ENCODE data around the gene PAFAH2. TPM values are rescaled to one million over a fixed set of nuclear protein-coding genes. Genes with fewer than 3 reads are reported as not detected.
"Not testable (repeated sequence)": the region's sequence is repeated elsewhere in the genome, so short reads cannot be mapped to it uniquely, and the experiment has no call there.

Gene PAFAH2
- total RNA-seq, 2 experiments from 2014 or later = 8.2 to 10.0 TPM

DNA sequence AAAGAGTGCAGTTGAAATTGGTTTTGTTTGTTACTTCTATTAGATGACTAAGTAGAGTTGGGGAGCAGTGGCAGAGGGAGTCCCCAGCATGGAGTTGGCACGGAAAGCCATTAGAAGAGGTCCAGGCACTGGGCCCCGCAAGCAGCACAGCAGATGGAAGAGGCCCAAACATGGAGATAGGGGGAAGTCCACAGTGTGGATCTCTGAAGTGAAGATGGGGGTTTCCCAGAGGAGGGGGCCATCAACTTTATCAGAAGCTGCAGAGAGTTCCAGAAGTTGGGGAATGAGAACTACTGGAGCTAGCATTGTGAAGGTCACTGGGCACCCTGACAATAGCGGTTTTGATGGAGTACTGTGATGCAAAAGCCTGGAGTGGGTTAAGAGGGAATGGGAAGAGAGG is 30.6 kb downstream of the PAFAH2 start:
- POLR2A ChIA-PET = no interaction called here
- CTCF ChIA-PET = interaction anchor here (1.0 to 1.2 kb wide), 3 partner anchors 30 to 83 kb away, joined by 3 to 4 read pairs (median 3); partner anchors contain the start of gene PAFAH2

DNA sequence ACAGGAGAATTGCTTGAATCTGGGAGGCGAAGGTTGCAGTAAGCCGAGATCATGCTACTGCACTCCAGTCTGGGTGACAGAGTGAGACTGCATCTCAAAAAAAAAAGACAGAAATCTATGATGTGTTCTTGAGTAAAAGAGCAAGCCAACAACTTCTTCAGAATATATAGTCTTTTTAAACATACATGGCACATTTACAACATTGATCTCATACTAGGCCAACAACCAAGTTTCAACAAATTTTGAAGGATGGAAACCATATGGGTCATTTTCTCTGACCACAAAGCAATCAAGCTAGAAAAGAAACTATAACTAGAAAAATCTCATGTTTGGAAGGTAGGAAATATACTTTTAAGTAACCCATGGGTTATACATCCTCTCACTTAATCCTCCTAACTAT is 38.3 kb downstream of the PAFAH2 start:
- ChIA-PET POLR2A (no interaction called here), CTCF (interaction anchor here (0.7 kb wide), 1 partner anchor 46 kb away, joined by 3 read pairs; no protein-coding TSS in a partner anchor)

GRCh38 chr1:25958465-25958864 is 39.4 kb downstream of the PAFAH2 start:
- POLR2A ChIA-PET = interaction anchor here (0.7 kb wide), 1 partner anchor 388 kb away, joined by 10 read pairs; no protein-coding TSS in a partner anchor

GRCh38 chr1:25955553-25955952 is 42.3 kb downstream of the PAFAH2 start:
- ChIA-PET POLR2A (interaction anchor here (0.9 kb wide), 1 partner anchor 13 kb away, joined by 3 read pairs; no protein-coding TSS in a partner anchor), CTCF (no interaction called here)

More at GRCh38 chr1:25958465-25958864, 39.4 kb downstream of the PAFAH2 start:
- CTCF ChIA-PET = interaction anchor here (0.7 to 1.3 kb wide), 2 partner anchors 11 to 62 kb away, joined by 3 read pairs; no protein-coding TSS in a partner anchor

GRCh38 chr1:25954282-25954938 is 43.5 kb downstream of the PAFAH2 start:
- POLR2A ChIA-PET = no interaction called here
- CTCF ChIA-PET = no interaction called here

DNA sequence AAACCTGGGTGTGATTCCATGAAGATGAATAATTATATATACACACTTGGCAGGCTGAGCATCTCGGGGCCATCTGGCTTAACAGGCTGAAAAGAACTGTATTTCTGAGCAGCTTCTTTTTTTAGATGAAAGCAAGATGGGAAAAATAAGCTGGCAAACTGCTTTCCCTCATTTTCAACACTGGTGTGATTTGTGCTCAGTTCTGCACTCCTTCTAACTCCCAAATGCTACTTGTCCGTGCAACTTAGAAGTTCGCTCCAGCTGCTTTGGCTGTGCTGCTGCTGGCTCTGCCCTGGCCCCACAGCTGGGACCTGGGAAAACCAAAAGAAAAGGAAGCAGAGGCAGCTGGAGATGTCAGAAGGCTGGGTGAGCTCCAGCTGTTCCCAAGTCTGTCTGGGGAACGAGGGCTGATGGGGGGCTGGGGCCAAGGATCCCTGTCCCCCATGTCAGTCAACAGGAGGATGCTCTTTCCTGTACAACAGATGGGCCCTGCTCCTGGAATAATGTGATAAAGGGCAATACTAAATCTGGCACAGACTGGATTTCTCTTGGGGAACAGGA is 44.9 kb downstream of the PAFAH2 start:
- ChIA-PET CTCF (no interaction called here), POLR2A (no interaction called here)

DNA sequence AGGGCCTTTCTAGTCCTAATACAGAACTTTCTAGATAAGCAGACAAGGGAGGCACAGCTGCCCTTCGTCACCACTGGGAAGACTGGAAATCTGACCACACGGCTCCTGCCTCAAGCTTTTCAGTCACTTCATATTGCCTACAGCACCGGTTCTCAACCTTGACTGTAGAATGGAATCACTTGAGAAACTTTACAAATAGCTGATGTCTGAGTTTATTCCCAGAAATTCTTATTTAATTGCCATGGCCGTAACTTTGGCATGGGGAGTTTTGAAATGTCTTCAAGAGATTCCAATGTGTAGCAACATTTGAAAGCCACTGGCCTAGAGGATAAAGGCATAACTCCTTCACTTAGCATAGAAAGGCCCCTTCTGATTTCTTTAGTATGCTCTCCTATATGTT is 49.2 kb downstream of the PAFAH2 start:
- POLR2A ChIA-PET = no interaction called here
- CTCF ChIA-PET = no interaction called here

- ChIA-PET CTCF (no interaction called here), POLR2A (no interaction called here)
Measured at GRCh38 chr1:25947027-25947426, 50.8 kb downstream of the PAFAH2 start.

GRCh38 chr1:25945761-25946160 is 52.1 kb downstream of the PAFAH2 start:
- ChIA-PET CTCF (no interaction called here), POLR2A (no interaction called here)

GRCh38 chr1:25944986-25945385 is 52.9 kb downstream of the PAFAH2 start:
- ChIA-PET CTCF (no interaction called here), POLR2A (no interaction called here)

- POLR2A ChIA-PET, CTCF ChIA-PET: not testable (repeated sequence)
Measured at GRCh38 chr1:25943511-25943910, 54.4 kb downstream of the PAFAH2 start.

DNA sequence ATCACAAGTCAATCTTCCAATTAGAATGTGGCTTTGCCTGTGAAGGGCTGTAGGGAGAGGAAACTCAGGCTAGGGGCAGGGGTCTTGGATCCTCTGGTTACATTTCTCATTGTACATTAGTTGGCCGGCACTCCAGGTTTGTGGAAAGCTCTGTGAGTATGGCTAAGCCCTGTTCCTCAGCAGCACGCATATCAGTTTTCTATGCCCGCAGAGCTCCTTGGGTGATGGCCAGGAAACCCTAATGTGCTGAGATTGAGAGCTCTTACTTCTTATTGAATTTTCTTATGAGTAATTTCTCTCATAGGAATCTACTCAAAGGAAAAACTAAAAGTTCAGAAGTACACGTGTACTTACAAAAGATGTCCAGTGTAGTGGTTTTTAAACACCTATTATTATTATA is 60.9 kb downstream of the PAFAH2 start:
- POLR2A ChIA-PET = no interaction called here

GRCh38 chr1:25933479-25934365 is 64.1 kb downstream of the PAFAH2 start:
- POLR2A ChIA-PET = no interaction called here

More for the DNA sequence above, 60.9 kb downstream of the PAFAH2 start:
- CTCF ChIA-PET = no interaction called here

DNA sequence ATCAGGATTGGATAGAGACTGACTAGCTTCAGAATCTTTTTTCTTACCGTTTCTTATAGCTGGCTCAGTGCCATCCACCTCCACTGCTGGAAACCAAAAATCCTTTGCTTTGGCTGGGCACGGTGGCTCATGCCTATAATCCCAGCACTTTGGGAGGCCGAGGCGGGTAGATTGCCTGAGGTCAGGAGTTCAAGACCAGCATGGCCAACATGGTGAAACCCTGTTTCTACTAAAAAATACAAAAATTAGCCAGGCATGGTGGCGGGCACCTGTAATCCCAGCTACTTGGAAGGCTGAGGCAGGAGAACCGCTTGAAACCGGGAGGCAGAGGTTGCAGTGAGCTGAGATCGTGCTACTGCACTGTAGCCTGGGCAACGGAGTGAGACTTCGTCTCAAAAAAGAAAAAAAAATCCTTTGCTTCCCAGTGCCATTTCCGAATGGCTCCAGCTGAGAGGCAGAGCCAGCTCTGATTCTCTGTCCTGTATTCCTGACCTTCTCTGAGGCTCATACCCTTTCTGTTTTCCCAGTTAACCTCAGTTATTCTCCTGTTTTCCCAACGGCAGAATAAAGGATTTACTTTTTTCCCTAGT is 65.0 kb downstream of the PAFAH2 start:
- POLR2A ChIA-PET, CTCF ChIA-PET: not testable (repeated sequence)

More at GRCh38 chr1:25933479-25934365, 64.1 kb downstream of the PAFAH2 start:
- CTCF ChIA-PET = interaction anchor here (0.9 kb wide), 1 partner anchor 11 kb away, joined by 3 read pairs; no protein-coding TSS in a partner anchor

GRCh38 chr1:25932321-25932720 is 65.5 kb downstream of the PAFAH2 start:
- ChIA-PET CTCF (no interaction called here), POLR2A (no interaction called here)

DNA sequence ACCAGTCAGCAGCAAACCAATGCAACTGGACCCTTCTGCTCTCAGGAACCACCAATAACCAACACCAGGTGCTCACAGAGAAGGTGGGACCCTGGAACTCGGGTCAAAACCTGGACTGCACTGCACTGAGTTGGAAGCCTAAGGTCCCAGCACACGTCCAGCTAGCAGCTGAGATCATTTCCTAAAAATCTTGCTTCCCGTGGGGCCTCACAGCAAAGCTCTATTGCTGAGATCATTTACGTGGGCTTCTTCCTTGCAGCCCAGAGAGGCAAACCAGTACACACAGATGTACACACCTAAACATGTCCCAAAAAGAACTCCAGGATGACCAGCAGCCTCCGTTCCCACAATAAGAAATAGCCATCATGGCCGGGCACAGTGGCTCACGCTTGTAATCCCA is 68.8 kb downstream of the PAFAH2 start:
- ChIA-PET POLR2A (no interaction called here), CTCF (no interaction called here)

DNA sequence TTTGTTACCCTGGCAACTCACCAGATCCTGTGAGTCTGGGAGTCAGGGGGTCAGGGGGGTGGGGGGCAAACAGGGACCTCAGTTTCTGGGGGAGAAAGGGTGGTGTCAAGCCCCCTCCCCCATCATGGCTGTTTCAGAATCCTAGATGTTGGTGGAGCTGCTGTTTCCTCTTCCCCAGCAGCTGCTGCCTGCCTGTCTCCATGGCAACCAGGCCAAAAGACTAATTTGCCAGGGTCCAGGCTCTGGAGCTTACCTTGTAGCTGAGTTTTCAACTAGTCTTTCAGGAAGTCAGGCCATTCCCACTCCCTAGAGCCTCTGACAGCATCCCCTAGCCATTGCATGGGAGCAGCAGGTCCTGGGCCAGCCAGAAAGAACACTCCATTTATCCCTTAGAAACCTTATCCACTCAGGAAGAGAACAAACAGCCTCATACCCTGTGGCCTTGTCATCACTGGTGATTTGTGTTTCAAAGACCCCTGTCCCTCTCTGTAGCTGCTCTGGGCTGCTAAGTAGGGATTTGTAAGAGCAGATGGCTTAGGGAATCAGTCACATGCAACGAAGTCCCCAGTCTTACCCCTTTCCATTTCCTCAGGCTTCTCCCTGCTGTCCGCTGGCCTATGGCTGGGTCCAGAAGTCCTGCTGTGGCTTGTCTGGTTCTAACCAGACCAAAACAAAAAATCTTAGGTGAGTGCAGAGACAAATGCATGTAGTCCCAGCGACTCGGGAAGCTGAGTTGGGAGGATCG is 70.2 kb downstream of the PAFAH2 start:
- ChIA-PET POLR2A (no interaction called here), CTCF (no interaction called here)

DNA sequence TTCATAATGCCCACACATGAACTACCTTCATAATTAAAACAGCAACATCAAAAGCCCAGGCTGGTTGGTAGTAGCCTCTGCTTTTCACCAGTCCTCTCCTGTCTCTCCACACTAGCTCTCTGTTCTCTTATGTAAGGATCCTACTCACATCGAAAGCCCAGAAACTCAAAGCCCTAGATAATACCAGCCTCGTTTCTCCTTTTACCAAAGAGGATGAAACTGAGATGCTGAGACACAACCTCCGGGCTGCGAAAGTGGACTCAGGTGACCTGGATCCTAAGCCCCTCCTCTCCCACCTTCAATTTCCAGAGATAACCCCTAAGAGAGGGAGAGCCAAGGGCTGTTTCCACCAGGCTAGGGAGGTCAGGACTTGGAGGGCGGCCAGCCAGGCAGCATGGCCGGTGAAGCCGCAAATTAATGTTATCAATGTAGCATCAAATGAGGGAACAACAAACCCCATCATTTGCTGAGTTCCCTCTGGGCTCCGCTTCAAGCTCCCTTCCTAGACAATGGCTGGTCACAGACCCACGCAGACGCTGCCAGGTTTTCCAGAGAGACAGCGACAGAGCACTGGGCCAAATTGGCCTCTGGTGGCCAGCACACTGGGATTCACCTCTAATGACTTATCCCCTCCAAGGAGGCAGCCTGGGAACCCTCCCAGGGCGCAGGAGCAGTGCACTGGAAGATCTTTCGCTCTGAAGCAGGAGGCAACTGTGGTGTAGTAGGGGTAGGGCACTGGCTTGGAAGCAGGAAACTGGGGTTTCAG is 70.9 kb downstream of the PAFAH2 start:
- POLR2A ChIA-PET = no interaction called here

GRCh38 chr1:25924454-25924853 is 73.4 kb downstream of the PAFAH2 start:
- ChIA-PET CTCF (no interaction called here), POLR2A (no interaction called here)

More for the DNA sequence above, 70.9 kb downstream of the PAFAH2 start:
- CTCF ChIA-PET = no interaction called here
